GM12891 (cell line): ENCODE data around the gene HK3.
"Not testable (repeated sequence)": the region's sequence is repeated elsewhere in the genome, so short reads cannot be mapped to it uniquely, and the experiment has no call there.

ENCODE experiments used
- DNase-seq: peaks from one replicate; pipeline ENCODE4 v3.0.0; 2011; ENCODE audit warnings: low spot score; ENCODE audit not compliant: insufficient read length
- FAIRE-seq: peaks from 2 replicates; lab custom pipeline; 2011; peaks lifted over from hg19 to GRCh38; lab: Jason Lieb, UNC
- PAX5 ChIP-seq: IDR thresholded peaks from 2 replicates; pipeline ENCODE4 v1.6.1; 2011; ENCODE audit warnings: low read length, moderate library complexity, mild to moderate bottlenecking; ENCODE audit not compliant: insufficient read depth, severe bottlenecking
- POLR2A ChIP-seq: IDR thresholded peaks from 2 replicates; pipeline ENCODE4 v1.6.1; 2011; ENCODE audit warnings: low read depth, low read length, control low read depth
- POLR2AphosphoS5 ChIP-seq: IDR thresholded peaks from 2 replicates; pipeline ENCODE4 v1.6.1; 2011; ENCODE audit warnings: low read depth, low read length, control low read depth
- POU2F2 ChIP-seq: IDR thresholded peaks from 2 replicates; pipeline ENCODE4 v1.6.1; 2011; ENCODE audit warnings: low read depth, mild to moderate bottlenecking, control low read depth, low read length, moderate library complexity
- SPI1 ChIP-seq: IDR thresholded peaks from 2 replicates; pipeline ENCODE4 v1.6.1; 2011; ENCODE audit warnings: low read depth, low read length, control low read depth
- TAF1 ChIP-seq: IDR thresholded peaks from 2 replicates; pipeline ENCODE4 v1.6.1; 2011; ENCODE audit warnings: low read depth, low read length, control low read depth

The HK3 gene

DNA sequence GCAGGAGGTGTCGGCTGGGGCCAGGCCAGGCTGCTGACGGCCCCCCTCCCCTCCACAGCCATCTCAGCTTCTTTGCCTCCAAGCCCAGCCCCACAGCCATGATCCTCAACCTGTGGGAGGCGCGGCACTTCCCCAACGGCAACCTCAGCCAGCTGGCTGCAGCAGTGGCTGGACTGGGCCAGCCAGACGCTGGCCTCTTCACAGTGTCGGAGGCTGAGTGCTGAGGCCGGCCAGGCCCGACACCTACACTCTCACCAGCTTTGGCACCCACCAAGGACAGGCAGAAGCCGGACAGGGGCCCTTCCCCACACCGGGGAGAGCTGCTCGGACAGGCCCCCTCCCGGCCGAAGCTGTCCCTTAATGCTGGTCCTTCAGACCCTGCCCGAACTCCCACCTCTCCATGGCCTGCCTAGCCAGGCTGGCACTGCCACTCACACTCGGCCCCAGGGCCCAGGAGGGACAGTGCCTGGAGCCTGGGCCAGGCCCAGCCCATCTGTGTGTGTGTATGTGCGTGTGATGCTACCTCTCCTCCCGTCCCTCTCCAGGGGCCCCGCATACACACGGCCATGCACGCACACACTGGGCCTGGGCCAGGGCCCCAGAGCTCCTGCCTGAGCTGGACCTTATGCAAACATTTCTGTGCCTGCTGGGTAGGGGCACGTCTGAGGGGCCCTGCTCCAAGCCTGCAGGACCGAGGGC, 19.3 kb downstream of the HK3 start:
- DNase-seq: no peak
- FAIRE-seq: no peak
- TF ChIP-seq PAX5 (no peak), SPI1 (no peak), POLR2A (no peak), POU2F2 (no peak), POLR2AphosphoS5 (no peak), TAF1 (no peak)

DNA sequence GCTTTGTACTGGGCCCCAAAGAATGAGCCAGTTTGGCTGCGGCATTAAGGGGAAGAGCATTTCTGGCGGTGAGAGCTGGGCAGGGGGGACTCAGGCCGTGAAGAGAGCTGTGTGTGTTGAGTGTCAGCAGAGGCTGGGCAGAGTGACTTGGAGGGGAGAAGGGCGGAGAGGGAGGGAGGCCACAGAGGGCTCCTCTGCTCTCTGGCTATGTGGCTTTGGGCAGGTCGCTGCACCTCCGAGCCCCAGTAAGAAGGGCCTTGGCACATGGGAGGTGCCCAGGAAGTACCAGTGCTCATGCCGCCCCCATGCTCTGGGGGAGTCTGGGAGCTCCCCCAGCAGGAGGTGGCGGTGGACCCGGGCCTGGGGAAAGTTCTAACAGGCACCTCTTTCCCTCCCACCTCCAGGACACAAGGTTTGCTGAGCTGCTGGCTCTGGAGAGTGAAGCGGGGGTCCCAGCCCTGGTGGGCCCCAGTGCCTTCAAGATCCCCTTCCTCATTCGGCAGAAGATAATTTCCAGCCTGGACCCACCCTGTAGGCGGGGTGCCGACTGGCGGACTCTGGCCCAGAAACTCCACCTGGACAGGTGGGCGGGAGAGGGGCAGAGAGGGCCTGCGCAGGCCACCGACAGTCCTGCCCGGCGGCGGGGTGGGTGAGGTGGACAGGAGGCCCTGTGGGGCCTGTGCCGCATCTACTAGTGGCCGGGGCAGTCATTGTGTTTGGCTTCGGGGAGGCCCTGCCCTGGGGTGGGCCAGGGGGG, 20.1 kb downstream of the HK3 start:
- TF ChIP-seq PAX5: no peak
- TF ChIP-seq POLR2A: no peak
- TF ChIP-seq TAF1: no peak
- TF ChIP-seq POU2F2: no peak
- TF ChIP-seq POLR2AphosphoS5: no peak
- no peak for TF ChIP-seq SPI1
- FAIRE-seq (no peak), DNase-seq (no peak)

DNA sequence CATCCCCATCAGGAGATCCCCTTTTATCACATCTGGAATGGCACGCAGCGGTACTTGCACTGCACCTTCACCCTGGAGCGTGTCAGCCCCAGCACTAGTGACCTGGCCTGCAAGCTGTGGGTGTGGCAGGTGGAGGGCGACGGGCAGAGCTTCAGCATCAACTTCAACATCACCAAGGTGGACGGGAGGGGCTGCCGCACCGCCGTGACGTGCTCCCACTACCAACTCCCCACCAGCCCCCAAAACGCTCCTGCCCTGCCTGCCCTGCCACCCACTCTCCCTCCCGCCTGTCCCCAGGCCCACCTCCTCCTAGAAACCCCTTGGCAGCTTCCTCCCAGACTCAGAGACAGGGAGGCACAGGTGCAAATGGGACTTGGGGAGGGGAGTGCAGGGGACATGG, 20.7 kb downstream of the HK3 start:
- DNase-seq (no peak), FAIRE-seq (no peak)
- TF ChIP-seq SPI1 (no peak), POU2F2 (no peak), POLR2A (no peak), PAX5 (no peak), POLR2AphosphoS5 (no peak), TAF1 (no peak)

DNA sequence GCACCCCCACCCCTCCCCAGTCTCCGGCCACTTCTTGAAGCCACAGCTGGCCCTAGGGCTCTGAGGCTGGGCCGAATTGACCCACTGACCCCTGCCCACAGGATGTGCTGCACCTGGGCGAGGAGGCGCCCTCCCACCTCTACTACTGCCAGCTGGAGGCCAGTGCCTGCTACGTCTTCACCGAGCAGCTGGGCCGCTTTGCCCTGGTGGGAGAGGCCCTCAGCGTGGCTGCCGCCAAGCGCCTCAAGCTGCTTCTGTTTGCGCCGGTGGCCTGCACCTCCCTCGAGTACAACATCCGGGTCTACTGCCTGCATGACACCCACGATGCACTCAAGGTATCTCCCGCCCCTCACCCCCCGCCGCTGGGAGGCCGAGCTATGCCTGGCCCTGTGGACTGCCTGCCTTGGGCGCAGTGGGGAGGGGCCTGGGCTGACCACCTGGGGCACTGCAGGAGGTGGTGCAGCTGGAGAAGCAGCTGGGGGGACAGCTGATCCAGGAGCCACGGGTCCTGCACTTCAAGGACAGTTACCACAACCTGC, 21.3 kb downstream of the HK3 start:
- no peak for DNase-seq
- TF ChIP-seq POLR2A (no peak), SPI1 (no peak), POLR2AphosphoS5 (no peak), POU2F2 (no peak), TAF1 (no peak), PAX5 (no peak)
- no peak for FAIRE-seq

DNA sequence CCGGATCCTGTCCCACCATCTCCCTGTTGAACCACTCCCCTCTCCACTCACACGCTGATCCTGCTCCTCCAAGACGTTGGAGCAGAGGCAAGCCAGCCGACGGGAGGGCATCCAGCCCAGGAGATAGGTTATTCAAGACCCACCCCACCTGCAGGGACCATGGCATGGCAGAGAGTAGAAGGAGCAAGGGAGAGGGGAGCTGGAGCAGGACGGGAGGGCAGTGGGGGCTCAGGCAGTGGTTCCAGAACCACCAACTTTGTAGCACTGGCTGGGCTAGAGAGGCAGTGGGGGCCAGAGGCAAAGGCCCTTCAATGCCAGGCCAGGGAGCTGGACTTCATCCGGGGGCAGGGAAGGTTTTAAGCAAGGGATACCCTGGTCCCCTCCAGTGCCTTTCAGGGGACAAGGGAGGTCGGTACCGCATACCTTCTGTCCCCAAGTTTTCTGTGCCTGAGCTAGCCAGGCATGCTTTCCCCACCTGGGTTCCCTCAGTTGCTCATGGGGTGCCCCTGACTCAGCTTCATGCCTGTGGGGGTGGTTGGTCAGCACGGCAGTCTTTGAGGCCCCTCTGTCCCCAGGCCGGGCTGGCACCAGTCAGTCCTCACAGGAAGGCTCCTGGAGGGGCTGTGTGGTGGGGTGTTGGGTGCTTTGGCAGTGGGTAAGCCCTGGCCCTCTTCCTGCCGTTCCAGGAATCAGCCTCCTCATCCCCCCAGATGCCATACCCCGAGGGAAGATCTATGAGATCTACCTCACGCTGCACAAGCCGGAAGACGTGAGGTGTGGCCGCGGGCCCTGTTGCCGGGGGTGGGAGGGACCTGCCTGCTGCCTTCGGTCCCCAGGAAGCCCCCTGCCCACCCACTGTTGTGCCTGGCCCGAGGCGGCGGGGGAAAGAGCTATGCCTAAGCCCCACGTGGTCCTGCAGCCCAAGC, 22.4 kb downstream of the HK3 start:
- TF ChIP-seq SPI1 (no peak), PAX5 (no peak), POLR2A (no peak), TAF1 (no peak), POLR2AphosphoS5 (no peak), POU2F2 (no peak)
- DNase-seq (no peak), FAIRE-seq (no peak)

DNA sequence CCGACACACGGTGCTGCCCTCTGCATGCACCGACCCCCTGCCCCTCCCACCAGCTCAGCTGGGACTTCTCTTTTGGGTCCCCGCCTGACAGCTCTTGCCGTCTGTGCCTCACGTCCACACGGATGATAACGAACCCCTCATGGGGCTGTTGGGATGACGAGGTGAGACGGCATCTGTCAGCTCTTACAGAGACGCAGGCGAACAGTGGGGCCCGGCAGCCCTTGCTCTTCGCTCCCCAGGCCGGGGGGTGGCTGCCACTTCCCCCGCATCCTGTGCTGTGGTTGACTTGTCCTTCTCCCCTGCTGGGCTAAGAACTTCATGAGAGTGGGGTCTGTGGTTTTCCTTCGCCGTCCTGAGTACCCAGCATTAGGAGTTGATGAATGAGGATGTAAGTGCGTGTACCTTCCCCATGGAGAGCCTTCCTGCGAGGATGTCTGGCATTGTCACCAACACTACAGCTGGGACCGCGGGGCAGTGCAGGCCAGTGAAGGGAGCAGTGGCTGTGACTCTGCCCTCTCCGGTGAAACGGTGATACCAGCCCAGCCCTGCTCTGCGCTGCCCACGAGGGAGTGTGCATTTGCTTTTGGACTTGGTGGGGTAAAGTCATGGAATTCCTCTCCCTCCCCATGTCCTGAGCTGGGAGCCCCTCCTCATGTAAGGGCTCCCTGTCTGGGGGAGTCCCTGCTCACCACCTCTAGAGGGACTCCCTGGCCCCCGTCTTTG, 23.2 kb downstream of the HK3 start:
- FAIRE-seq (no peak), DNase-seq (no peak)
- TF ChIP-seq POLR2A: no peak
- no peak for TF ChIP-seq SPI1

DNA sequence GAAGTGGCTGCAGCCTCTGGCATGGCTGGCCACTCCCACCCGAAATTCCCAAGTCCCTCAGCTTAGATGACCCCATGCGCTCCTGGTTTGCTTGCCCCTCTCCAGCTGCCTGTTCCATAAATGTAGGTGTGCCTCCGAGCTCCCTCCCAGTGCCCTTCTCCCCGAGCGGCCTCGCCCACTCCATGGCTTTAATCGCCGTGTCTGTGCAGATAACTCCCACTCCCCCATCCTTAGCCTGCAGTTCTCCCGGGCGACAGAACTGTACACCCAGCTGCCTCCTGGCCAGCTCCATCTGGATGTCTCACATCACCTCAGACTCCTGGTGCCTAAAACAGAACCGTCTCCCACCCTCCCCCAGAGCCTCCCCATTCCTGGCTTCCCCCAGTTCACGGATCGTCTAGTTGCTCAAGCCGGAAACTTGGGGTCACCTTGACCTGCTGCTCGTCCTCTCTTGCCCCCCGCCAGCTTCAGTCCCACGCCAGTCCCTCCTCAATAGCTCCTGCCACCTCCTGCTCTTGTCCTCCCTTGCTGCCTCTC, 24.1 kb downstream of the HK3 start:
- DNase-seq: no peak
- FAIRE-seq: no peak
- TF ChIP-seq TAF1 (no peak), POU2F2 (no peak), POLR2AphosphoS5 (no peak), POLR2A (no peak), PAX5 (no peak), SPI1 (no peak)

DNA sequence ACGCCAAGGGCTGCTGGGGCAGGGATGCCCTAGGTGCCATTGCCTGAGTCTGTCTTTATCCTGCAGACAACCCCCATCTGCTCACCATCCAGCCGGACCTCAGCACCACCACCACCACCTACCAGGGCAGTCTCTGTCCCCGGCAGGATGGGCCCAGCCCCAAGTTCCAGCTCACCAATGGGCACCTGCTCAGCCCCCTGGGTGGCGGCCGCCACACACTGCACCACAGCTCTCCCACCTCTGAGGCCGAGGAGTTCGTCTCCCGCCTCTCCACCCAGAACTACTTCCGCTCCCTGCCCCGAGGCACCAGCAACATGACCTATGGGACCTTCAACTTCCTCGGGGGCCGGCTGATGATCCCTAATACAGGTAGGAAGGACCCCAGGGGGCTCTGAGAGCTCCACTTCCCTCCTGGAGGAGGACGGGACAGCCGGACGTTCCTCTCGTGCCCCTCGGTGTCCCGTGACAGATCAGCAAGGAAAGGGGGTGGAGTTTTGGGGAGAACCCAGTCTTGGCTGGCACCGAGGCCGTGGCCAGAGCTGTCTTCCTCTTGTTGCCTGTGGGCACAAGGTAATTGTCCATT, 24.9 kb downstream of the HK3 start:
- TF ChIP-seq POU2F2 (no peak), PAX5 (no peak), TAF1 (no peak), SPI1 (no peak), POLR2AphosphoS5 (no peak), POLR2A (no peak)
- no peak for DNase-seq
- FAIRE-seq: no peak

DNA sequence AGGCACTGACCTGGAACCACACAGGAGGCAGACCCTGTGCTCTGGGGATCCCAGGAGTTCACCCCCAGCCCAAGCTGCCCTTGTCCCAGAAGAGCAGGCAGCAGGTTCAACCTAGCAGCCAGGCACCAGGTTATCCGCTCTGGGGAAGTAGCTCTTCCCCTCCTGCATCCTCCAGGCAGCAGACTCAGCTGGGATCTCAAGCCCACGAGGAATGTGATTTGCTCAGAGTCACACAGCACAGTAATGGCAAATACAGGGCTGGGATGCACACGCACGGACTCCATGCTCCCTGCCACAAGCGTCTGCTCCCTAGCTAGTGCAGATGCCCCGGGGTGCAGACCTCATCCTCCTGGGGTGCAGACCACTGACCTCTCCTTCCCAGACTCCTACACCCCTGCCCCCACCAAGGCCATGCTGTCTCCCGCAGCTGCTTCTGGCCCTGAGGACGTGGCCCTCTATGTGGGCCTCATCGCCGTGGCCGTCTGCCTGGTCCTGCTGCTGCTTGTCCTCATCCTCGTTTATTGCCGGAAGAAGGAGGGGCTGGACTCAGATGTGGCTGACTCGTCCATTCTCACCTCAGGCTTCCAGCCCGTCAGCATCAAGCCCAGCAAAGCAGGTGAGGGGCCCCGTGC, 25.5 kb downstream of the HK3 start:
- DNase-seq: no peak
- FAIRE-seq: no peak
- TF ChIP-seq TAF1: no peak

DNA sequence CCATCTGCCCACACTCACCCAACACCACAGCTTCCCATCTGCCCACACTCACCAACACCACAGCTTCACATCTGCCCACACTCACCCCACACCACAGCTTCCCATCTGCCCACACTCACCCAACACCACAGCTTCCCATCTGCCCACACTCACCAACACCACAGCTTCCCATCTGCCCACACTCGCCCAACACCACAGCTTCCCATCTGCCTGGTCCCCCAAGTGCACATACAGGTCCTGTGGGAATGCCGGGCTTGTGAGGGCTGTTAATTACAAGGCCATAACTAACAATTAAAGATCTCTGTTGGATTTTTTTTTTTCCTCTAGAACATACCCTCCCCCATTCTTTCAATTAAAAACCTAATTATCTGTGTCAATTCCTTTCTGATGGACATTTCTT, 26.1 kb downstream of the HK3 start:
- DNase-seq, FAIRE-seq: not testable (repeated sequence)

DNA sequence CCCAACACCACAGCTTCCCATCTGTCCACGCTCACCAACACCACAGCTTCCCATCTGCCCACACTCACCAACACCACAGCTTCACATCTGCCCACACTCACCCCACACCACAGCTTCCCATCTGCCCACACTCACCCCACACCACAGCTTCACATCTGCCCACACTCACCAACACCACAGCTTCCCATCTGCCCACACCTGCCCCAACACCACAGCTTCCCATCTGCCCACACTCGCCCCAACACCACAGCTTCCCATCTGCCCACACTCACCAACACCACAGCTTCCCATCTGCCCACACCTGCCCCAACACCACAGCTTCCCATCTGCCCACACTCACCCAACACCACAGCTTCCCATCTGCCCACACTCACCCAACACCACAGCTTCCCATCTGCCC, 26.6 kb downstream of the HK3 start:
- not testable (repeated sequence) for FAIRE-seq, DNase-seq

DNA sequence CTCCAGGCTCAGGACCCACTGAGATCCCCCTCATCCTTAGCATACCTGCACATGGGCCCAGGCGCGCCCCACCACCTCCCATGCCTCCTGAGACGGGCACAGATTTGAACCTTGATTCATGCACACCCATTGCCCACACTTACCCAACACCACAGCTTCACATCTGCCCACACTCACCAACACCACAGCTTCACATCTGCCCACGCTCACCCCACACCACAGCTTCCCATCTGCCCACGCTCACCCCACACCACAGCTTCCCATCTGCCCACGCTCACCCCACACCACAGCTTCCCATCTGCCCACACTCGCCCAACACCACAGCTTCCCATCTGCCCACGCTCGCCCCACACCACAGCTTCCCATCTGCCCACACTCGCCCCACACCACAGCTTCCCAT, 28.5 kb downstream of the HK3 start:
- not testable (repeated sequence) for FAIRE-seq, DNase-seq
